Activated T-helper 2 cell treated with anti-CD3 and anti-CD28 coated beads, Interferon-gamma antibody, Interleukin-2, Interleukin-4, amounts not matched to agents 10 μg/mL and 5 μg/mL and 100 μg/mL, durations not matched to agents 14 hours and 24 hours and 36 hours (primary cell): ENCODE results near the gene PDZD2. TPM values are rescaled to one million over a fixed set of nuclear protein-coding genes. Genes with fewer than 3 reads are reported as not detected.

ENCODE experiments used
- DNase-seq: peaks from one replicate; pipeline ENCODE4 v3.0.0; 2021; ENCODE audit warnings: low spot score
- H3K27ac Mint-ChIP-seq: one replicate; pipeline ENCODE4 v1.8.0; 2021; ENCODE audit warnings: mixed read lengths
- H3K27me3 Mint-ChIP-seq: one replicate; pipeline ENCODE4 v1.8.0; 2021; ENCODE audit warnings: low read depth, mixed read lengths
- H3K36me3 Mint-ChIP-seq: one replicate; pipeline ENCODE4 v1.8.0; 2021; ENCODE audit warnings: low read depth, mixed read lengths
- H3K4me1 Mint-ChIP-seq: one replicate; pipeline ENCODE4 v1.8.0; 2021; ENCODE audit warnings: low read depth, mixed read lengths
- H3K4me3 Mint-ChIP-seq: one replicate; pipeline ENCODE4 v1.8.0; 2021; ENCODE audit warnings: low read depth, mild to moderate bottlenecking, moderate library complexity, mixed read lengths
- H3K9me3 Mint-ChIP-seq: one replicate; pipeline ENCODE4 v1.8.0; 2021; ENCODE audit warnings: mixed read lengths
- intact Hi-C: fragments of 100-400 bp; cut with micrococcal nuclease; formaldehyde crosslinking; loops from one replicate; pipeline ENCODE4 v1.15.1; 2023
- total RNA-seq: library from RNA; stranded (reverse); gene quantifications from 2 replicates; pipeline ENCODE4 v1.2.3, GENCODE V29; 2022

The PDZD2 gene
- total RNA-seq, 1 donor from 2014 or later: 0.25 TPM

- Mint-ChIP-seq H3K4me3 (no peak overlapping the region), H3K27ac (no peak overlapping the region), H3K36me3 (no peaks in the 10 kb centered on the region), H3K27me3 (peaks cover 21% of the 10 kb centered on the region), H3K9me3 (no peaks in the 10 kb centered on the region), H3K4me1 (peaks cover 6% of the 10 kb centered on the region)
- intact Hi-C loops: no loop called here
- no peak for DNase-seq
Measured at GRCh38 chr5:31641059-31641458, 2.1 kb downstream of the PDZD2 start.

- Mint-ChIP-seq H3K36me3 (no peaks in the 10 kb centered on the region), H3K4me1 (peaks cover 6% of the 10 kb centered on the region), H3K4me3 (no peak overlapping the region), H3K9me3 (no peaks in the 10 kb centered on the region), H3K27ac (no peak overlapping the region), H3K27me3 (peaks cover 17% of the 10 kb centered on the region)
- intact Hi-C loops: no loop called here
- DNase-seq: no peak
Measured at GRCh38 chr5:31641575-31641974, 2.6 kb downstream of the PDZD2 start.

GRCh38 chr5:31645420-31646081, 6.6 kb downstream of the PDZD2 start:
- peaks cover 4% of the 10 kb centered on the region for H3K27me3 Mint-ChIP-seq
- H3K4me3 Mint-ChIP-seq: no peak overlapping the region
- no peaks in the 10 kb centered on the region for H3K9me3 Mint-ChIP-seq
- DNase-seq: no peak
- no peaks in the 10 kb centered on the region for H3K4me1 Mint-ChIP-seq
- no peaks in the 10 kb centered on the region for H3K36me3 Mint-ChIP-seq
- H3K27ac Mint-ChIP-seq: no peak overlapping the region
- intact Hi-C loops: no loop called here

- Mint-ChIP-seq H3K4me1 (no peaks in the 10 kb centered on the region), H3K27me3 (peaks cover 4% of the 10 kb centered on the region), H3K9me3 (no peaks in the 10 kb centered on the region), H3K36me3 (no peaks in the 10 kb centered on the region), H3K4me3 (no peak overlapping the region), H3K27ac (no peak overlapping the region)
- DNase-seq: no peak
- intact Hi-C loops: no loop called here
Measured at GRCh38 chr5:31648326-31648725, 9.4 kb downstream of the PDZD2 start.

GRCh38 chr5:31651241-31651640, 12.3 kb downstream of the PDZD2 start:
- Mint-ChIP-seq H3K36me3 (no peaks in the 10 kb centered on the region), H3K4me1 (no peaks in the 10 kb centered on the region), H3K9me3 (no peaks in the 10 kb centered on the region), H3K27me3 (no peaks in the 10 kb centered on the region), H3K4me3 (no peak overlapping the region), H3K27ac (no peak overlapping the region)
- no peak for DNase-seq
- intact Hi-C loops: no loop called here

- no peak for DNase-seq
- Mint-ChIP-seq H3K4me1 (no peaks in the 10 kb centered on the region), H3K27me3 (no peaks in the 10 kb centered on the region), H3K27ac (no peak overlapping the region), H3K36me3 (no peaks in the 10 kb centered on the region), H3K9me3 (no peaks in the 10 kb centered on the region), H3K4me3 (no peak overlapping the region)
- intact Hi-C loops: no loop called here
Measured at GRCh38 chr5:31655491-31655890, 16.6 kb downstream of the PDZD2 start.

GRCh38 chr5:31656806-31657205, 17.9 kb downstream of the PDZD2 start:
- no peak overlapping the region for H3K4me3 Mint-ChIP-seq
- no peak overlapping the region for H3K27ac Mint-ChIP-seq
- H3K27me3 Mint-ChIP-seq: no peaks in the 10 kb centered on the region
- intact Hi-C loops: no loop called here
- H3K9me3 Mint-ChIP-seq: no peaks in the 10 kb centered on the region
- no peaks in the 10 kb centered on the region for H3K36me3 Mint-ChIP-seq
- DNase-seq: no peak
- H3K4me1 Mint-ChIP-seq: no peaks in the 10 kb centered on the region

GRCh38 chr5:31657315-31657979, 18.5 kb downstream of the PDZD2 start:
- Mint-ChIP-seq H3K9me3 (no peaks in the 10 kb centered on the region), H3K27me3 (no peaks in the 10 kb centered on the region), H3K36me3 (no peaks in the 10 kb centered on the region), H3K27ac (no peak overlapping the region), H3K4me1 (no peaks in the 10 kb centered on the region), H3K4me3 (no peak overlapping the region)
- intact Hi-C loops: no loop called here
- DNase-seq: no peak

- no peaks in the 10 kb centered on the region for H3K27me3 Mint-ChIP-seq
- H3K4me1 Mint-ChIP-seq: no peaks in the 10 kb centered on the region
- H3K27ac Mint-ChIP-seq: no peak overlapping the region
Measured at GRCh38 chr5:31661257-31661656, 22.3 kb downstream of the PDZD2 start.

GRCh38 chr5:31663519-31663918, 24.6 kb downstream of the PDZD2 start:
- Mint-ChIP-seq H3K4me3 (no peak overlapping the region), H3K9me3 (no peaks in the 10 kb centered on the region), H3K36me3 (no peaks in the 10 kb centered on the region), H3K27ac (no peak overlapping the region), H3K27me3 (no peaks in the 10 kb centered on the region), H3K4me1 (no peaks in the 10 kb centered on the region)
- intact Hi-C loops: no loop called here
- DNase-seq: no peak

More at GRCh38 chr5:31661257-31661656, 22.3 kb downstream of the PDZD2 start:
- Mint-ChIP-seq H3K9me3 (no peaks in the 10 kb centered on the region), H3K36me3 (no peaks in the 10 kb centered on the region), H3K4me3 (no peak overlapping the region)
- intact Hi-C loops: no loop called here
- no peak for DNase-seq

- Mint-ChIP-seq H3K4me3 (no peak overlapping the region), H3K4me1 (no peaks in the 10 kb centered on the region), H3K27me3 (no peaks in the 10 kb centered on the region), H3K9me3 (no peaks in the 10 kb centered on the region), H3K27ac (no peak overlapping the region), H3K36me3 (no peaks in the 10 kb centered on the region)
- no peak for DNase-seq
- intact Hi-C loops: no loop called here
Measured at GRCh38 chr5:31664566-31664965, 25.6 kb downstream of the PDZD2 start.

GRCh38 chr5:31671339-31671741, 32.4 kb downstream of the PDZD2 start:
- H3K4me1 Mint-ChIP-seq: no peaks in the 10 kb centered on the region
- no peaks in the 10 kb centered on the region for H3K36me3 Mint-ChIP-seq
- intact Hi-C loops: no loop called here
- no peak for DNase-seq
- H3K9me3 Mint-ChIP-seq: no peaks in the 10 kb centered on the region
- H3K4me3 Mint-ChIP-seq: no peak overlapping the region
- H3K27ac Mint-ChIP-seq: no peak overlapping the region
- no peaks in the 10 kb centered on the region for H3K27me3 Mint-ChIP-seq

- Mint-ChIP-seq H3K4me3 (no peak overlapping the region), H3K36me3 (no peaks in the 10 kb centered on the region), H3K9me3 (no peaks in the 10 kb centered on the region), H3K27me3 (no peaks in the 10 kb centered on the region), H3K4me1 (no peaks in the 10 kb centered on the region), H3K27ac (no peak overlapping the region)
- intact Hi-C loops: no loop called here
- no peak for DNase-seq
Measured at GRCh38 chr5:31674371-31674951, 35.5 kb downstream of the PDZD2 start.
